Stimulated activated CD8-positive, alpha-beta memory T cell treated with anti-CD3 and anti-CD28 coated beads, Interleukin-15, amount 100 ng/mL, for 24 hours (primary cell): ENCODE data around the gene CEP250.
"Not testable (repeated sequence)": the region's sequence is repeated elsewhere in the genome, so short reads cannot be mapped to it uniquely, and the experiment has no call there.

Experiments
- DNase-seq: peaks from one replicate; pipeline ENCODE4 v3.0.0-alpha.2; 2020; ENCODE audit warnings: low read depth

CEP250 gene

DNA sequence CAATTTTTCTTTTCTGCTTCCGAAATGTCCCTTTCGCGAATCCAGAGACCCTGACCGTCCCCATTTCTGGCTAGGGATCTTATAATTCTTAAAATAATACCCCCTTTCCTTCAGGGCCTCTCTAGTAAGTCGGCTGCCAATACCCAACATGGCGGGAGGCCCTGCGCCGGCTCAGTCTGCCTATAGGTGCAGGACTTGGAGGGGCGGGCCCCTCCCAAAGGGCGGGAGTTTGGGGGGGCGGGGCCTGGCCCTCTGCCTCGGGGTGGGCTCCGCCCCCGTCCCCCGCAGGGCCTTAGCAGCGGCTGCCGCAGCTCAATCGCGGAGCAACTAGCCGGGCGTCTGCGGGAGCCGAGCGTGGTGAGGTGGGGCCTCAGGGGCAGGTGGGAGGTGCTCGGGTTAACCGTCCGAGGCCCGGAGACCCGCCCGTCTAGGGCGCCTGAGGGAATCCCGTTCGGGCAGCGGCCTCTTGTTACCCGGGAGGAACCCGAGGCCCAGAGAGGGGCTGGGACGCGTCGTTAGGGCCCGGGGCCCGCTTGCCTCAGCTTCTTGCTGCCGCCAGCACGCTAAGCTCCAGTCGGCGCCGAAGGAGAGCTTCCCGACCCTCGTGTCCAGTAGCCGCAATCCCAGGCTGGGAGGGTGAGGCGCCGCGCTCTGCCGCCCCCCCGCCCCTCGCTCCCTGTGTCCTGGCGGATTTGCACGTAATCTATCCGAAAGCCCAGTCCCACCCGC is at the start of gene CEP250:
CEP250 (plus strand) TSS at position 718 of the 729 bp plus-strand sequence. CDS start 6,770 bp downstream, outside the sequence.
- peak; percentile 84 for DNase-seq

GRCh38 chr20:35405775-35406174 is 49.6 kb upstream of the CEP250 start:
- DNase-seq, result no peak

DNA sequence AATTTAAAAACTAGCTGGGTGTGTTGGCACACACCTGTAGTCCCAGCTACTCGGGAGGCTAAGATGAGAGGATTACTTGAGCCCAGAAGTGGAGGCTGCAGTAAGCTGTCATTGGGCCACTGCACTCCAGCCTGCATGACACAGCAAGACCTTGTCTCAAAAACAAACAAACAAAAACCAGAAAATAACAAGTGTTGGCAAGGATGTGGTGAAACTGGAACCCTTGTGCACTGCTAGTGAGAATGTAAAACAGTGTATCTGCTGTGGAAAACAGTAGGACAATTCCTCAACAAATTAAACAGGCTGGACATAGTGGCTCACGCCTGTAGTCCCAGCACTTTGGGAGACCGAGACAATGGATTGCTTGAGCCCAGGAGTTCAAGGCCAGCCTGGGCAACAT is 47.1 kb upstream of the CEP250 start:
- DNase-seq, result no peak

- DNase-seq, result no peak
Measured at GRCh38 chr20:35409542-35409941, 45.9 kb upstream of the CEP250 start.

GRCh38 chr20:35410613-35411012 is 44.8 kb upstream of the CEP250 start:
- DNase-seq, result no peak

DNA sequence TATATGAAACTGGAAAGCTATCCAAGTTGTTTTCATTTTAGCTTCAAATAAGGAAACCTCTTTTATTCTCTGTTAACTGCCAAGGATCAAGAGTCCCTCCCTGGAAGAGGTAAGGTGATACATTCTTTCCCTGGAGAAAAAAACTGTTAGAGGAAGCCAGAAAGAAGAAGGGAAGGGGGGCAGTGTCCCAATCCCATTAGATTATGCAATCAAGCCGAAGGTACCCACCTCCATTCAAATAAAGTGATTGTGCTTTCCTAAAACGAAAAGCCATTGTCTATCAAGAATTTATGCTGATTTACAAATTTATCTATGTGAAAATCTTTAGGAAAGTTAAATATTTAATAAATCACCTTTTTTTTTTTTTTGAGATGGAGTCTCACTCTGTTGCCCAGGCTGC is 34.1 kb upstream of the CEP250 start:
- DNase-seq, result no peak

DNA sequence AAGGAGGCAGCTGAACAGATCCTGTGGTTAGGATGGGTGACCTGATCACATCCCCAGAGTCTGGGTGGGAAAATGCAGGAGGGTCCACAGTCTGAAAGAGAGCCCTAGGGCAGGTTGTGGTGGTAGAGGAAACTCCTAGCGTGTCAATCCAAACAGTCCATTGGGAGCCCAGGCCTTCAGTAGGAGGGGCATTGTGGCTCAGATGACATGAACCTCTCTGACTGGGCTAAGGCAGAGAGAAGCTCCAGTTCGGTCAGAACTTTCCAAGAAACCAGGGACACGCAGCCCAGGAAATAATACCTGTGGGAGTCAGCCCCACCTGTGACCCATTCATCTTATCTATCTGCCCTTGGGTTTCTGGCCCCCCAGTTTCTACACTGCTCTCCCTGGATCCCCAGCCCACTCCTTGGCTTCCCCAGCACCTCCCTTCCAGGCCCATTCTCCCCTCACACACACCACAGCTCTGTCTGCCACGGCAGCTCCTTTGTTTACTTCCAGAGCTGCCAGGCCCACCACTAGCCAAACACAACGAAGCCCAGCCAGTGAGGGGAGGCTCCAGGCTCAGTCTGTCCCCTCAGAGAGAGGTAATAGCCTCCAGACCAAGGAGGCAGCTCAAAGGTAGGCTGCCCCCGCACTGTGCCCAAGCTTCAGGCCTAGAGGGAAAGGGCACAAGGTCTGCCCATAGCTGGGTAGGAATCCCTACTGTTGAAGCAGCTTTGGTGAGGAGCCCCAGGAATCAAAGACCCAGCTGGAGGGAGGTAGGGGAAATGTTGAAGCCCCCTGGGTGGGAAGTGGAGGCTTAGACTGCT is 23.6 kb upstream of the CEP250 start:
- DNase-seq, result no peak

GRCh38 chr20:35432430-35432735 is 23.0 kb upstream of the CEP250 start:
- DNase-seq, result no peak

- DNase-seq, result no peak
Measured at GRCh38 chr20:35433337-35433736, 22.1 kb upstream of the CEP250 start.

GRCh38 chr20:35434085-35435005 is 21.1 kb upstream of the CEP250 start:
- DNase-seq, result no peak

DNA sequence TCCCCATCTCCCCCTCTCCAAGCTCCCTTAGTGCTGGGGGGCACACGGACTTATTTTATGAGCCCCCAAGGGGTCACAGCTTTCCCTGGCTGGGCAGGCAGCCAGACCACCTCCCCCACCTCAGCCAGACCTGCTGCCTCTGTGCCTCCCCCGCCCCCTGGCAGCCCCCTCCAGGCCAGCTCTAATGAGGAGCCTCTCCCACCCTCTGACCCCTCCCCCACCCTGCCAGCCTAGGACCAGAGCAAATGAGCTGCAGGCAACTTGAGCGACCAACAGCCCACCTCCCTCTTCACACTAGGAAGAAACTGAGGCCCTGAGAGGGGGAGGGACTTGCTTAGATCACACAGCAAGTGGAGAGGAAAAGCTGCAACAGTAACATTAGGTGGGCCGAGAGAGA is 19.2 kb upstream of the CEP250 start:
- no peak for DNase-seq

GRCh38 chr20:35437599-35437998 is 17.8 kb upstream of the CEP250 start:
- no peak for DNase-seq

- no peak for DNase-seq
Measured at GRCh38 chr20:35443003-35443402, 12.4 kb upstream of the CEP250 start.

DNA sequence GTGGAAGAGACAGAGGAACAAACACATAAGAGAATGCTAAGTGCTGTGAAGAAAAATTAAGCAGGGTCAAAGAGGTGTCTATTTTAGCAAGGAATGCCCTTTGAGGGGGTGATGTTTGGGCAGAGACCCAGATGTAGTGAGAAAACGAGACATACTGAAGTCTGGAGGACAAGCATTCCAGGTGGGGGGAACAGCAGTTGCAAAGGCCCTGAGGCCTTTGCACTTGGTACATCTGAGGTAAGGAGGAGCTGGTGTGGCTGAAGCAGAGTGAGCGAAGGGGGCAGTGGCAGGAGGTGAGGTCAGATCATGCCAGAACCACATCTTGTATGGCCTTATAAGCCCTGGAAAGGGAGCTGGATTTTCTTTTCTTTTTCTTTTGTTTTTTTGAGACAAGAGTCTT is 11.2 kb upstream of the CEP250 start:
- DNase-seq, result no peak

DNA sequence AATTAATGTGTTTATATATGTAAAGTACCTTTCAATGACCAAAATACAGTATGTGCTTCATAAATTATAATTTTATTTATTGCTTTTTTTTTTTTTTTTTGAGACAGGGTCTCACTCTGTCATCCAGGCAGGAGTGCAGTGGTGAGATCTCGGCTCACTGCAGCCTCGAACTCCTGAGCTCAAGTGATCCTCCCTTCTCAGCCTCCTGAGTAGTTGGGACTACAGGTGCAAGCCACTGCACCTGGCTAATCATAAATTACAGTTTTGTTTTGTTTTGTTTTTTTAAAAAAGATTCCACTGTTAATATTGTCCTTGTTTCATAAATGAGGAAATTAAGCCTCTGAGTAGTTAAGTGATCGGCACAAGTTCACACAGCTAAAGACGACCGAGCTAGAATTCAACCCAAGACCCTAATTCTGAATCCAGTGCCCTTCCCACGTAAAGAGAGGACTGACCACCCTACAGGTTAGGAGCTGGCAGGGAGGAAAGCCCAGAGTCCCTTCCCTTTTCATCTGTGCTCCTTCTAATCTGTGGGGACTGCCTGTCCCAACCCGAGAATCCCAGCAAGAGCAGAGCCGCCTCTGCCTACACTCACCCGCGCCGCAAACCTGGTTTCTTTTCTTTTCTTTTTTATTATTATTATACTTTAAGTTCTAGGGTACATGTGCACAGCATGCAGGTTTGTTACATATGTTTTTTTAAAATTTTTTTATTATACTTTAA is 8.9 kb upstream of the CEP250 start:
- no peak for DNase-seq

GRCh38 chr20:35447082-35447789 is 8.2 kb upstream of the CEP250 start:
- DNase-seq, result peak; percentile 94

DNA sequence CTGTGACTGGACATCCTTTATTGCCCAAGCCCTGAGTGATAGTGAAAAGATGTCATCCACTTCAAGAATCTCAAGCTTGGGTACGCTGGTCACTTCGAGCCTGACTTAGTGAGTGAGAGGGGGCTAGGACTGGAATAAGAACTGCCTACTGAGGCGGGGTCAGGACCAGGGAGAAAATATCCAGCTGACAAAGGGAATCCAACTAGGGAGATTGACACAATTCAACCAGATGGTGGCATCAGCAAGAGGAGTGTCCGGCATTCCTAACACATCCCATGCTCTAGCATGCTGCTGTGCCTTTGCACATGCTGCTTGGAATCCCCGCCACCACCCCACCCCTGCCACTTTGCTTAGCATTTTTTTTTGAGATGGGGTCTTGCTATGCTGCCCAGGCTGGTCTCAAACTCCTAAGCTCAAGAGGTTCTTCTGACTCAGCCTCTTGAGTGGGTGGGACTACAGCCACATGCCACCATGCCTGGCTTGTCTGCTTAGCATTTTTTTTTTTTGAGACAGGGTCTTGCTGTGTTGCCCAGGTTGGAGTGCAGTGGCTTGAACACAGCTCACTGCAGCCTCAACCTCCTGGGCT is 6.5 kb upstream of the CEP250 start:
- DNase-seq, result no peak

- not testable (repeated sequence) for DNase-seq
Measured at GRCh38 chr20:35449855-35450254, 5.5 kb upstream of the CEP250 start.

- DNase-seq, result no peak
Measured at GRCh38 chr20:35451295-35451694, 4.1 kb upstream of the CEP250 start.

- no peak for DNase-seq
Measured at GRCh38 chr20:35453647-35454046, 1.8 kb upstream of the CEP250 start.

DNA sequence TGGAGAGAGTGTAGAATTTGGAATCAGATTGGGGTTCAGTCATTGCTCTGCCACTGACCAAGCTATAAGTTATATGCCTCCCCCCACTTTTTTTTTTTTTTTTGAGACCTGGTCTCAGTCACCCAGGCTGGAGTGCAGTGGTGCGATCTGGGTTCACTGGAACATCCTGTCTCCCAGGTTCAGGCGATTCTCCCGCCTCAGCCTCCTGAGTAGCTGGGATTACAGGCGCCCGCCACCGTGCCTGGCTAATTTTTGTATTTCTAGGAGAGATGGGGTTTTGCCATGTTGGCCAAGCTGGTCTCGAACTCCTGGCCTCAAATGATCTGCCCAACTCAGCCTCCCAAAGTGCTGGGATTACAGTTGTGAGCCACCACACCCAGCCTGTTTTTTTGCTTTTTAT is 1.3 kb downstream of the CEP250 start:
- DNase-seq, result not testable (repeated sequence)
